ENCODE data around the gene SRRM1.
"Not testable (repeated sequence)": the region's sequence is repeated elsewhere in the genome, so short reads cannot be mapped to it uniquely, and the experiment has no call there.

SRRM1 gene

GRCh38 chr1:24643363-24644099 is 429 bp downstream of the SRRM1 start:
- in situ Hi-C loops (cut with MboI; ENCODE audit: low sequenced_read_pairs), result no loop called here

GRCh38 chr1:24644100-24644384 is 940 bp downstream of the SRRM1 start:
- in situ Hi-C loops (cut with MboI; ENCODE audit: low sequenced_read_pairs), result no loop called here

- in situ Hi-C loops (cut with MboI; ENCODE audit: low sequenced_read_pairs), result no loop called here
Observed at GRCh38 chr1:24648919-24649318, 5.8 kb downstream of the SRRM1 start.

GRCh38 chr1:24652382-24652781 is 9.3 kb downstream of the SRRM1 start:
- in situ Hi-C loops (cut with MboI; ENCODE audit: low sequenced_read_pairs), result no loop called here

GRCh38 chr1:24654010-24654409 is 10.9 kb downstream of the SRRM1 start:
- in situ Hi-C loops (cut with MboI; ENCODE audit: low sequenced_read_pairs), result no loop called here

- in situ Hi-C loops (cut with MboI; ENCODE audit: low sequenced_read_pairs), result no loop called here
Observed at GRCh38 chr1:24656046-24656445, 12.9 kb downstream of the SRRM1 start.

- in situ Hi-C loops (cut with MboI; ENCODE audit: low sequenced_read_pairs), result no loop called here
Observed at GRCh38 chr1:24657781-24658180, 14.7 kb downstream of the SRRM1 start.

GRCh38 chr1:24659166-24659904 is 16.2 kb downstream of the SRRM1 start:
- in situ Hi-C loops (cut with MboI; ENCODE audit: low sequenced_read_pairs), result no loop called here

- in situ Hi-C loops (cut with MboI; ENCODE audit: low sequenced_read_pairs), result no loop called here
Observed at GRCh38 chr1:24659993-24660665, 17.0 kb downstream of the SRRM1 start.

GRCh38 chr1:24664507-24665033 is 21.5 kb downstream of the SRRM1 start:
- in situ Hi-C loops (cut with MboI; ENCODE audit: low sequenced_read_pairs), result no loop called here

- in situ Hi-C loops (cut with MboI; ENCODE audit: low sequenced_read_pairs), result no loop called here
Observed at GRCh38 chr1:24666794-24667193, 23.7 kb downstream of the SRRM1 start.

GRCh38 chr1:24671372-24671771 is 28.3 kb downstream of the SRRM1 start:
- in situ Hi-C loops (cut with MboI; ENCODE audit: low sequenced_read_pairs), result not testable (repeated sequence)

- in situ Hi-C loops (cut with MboI; ENCODE audit: low sequenced_read_pairs), result not testable (repeated sequence)
Observed at GRCh38 chr1:24672686-24673085, 29.6 kb downstream of the SRRM1 start.

GRCh38 chr1:24673341-24673740 is 30.2 kb downstream of the SRRM1 start:
- in situ Hi-C loops (cut with MboI; ENCODE audit: low sequenced_read_pairs), result no loop called here

GRCh38 chr1:24678421-24678820 is 35.3 kb downstream of the SRRM1 start:
- in situ Hi-C loops (cut with MboI; ENCODE audit: low sequenced_read_pairs), result not testable (repeated sequence)

- in situ Hi-C loops (cut with MboI; ENCODE audit: low sequenced_read_pairs), result no loop called here
Observed at GRCh38 chr1:24679725-24680124, 36.6 kb downstream of the SRRM1 start.

- in situ Hi-C loops (cut with MboI; ENCODE audit: low sequenced_read_pairs), result no loop called here
Observed at GRCh38 chr1:24683713-24684162, 40.6 kb downstream of the SRRM1 start.

- in situ Hi-C loops (cut with MboI; ENCODE audit: low sequenced_read_pairs), result no loop called here
Observed at GRCh38 chr1:24688033-24688432, 44.9 kb downstream of the SRRM1 start.

- in situ Hi-C loops (cut with MboI; ENCODE audit: low sequenced_read_pairs), result no loop called here
Observed at GRCh38 chr1:24688621-24689195, 45.6 kb downstream of the SRRM1 start.

- in situ Hi-C loops (cut with MboI; ENCODE audit: low sequenced_read_pairs), result no loop called here
Observed at GRCh38 chr1:24691051-24691450, 47.9 kb downstream of the SRRM1 start.

GRCh38 chr1:24692351-24692980 is 49.4 kb downstream of the SRRM1 start:
- in situ Hi-C loops (cut with MboI; ENCODE audit: low sequenced_read_pairs), result no loop called here

Data from hTERT RPE-1 (cell line).